Activated T-helper 1 cell treated with anti-CD3 and anti-CD28 coated beads, Interleukin-12 subunit alpha, Interleukin-12 subunit beta, Interleukin-2, Interleukin-4 antibody, amounts not matched to agents 30 ng/mL and 10 ng/mL and 1 ng/mL, durations not matched to agents 14 hours and 24 hours and 36 hours (primary cell): Measurements from ENCODE around the gene CYB561D2. TPM values are rescaled to one million over a fixed set of nuclear protein-coding genes. Genes with fewer than 3 reads are reported as not detected.

Experiments used
- DNase-seq: peaks from one replicate; pipeline ENCODE4 v3.0.0; 2021; ENCODE audit warnings: low spot score
- H3K27ac Mint-ChIP-seq: one replicate; pipeline ENCODE4 v1.8.0; 2021; ENCODE audit warnings: mild to moderate bottlenecking, mixed read lengths
- H3K27me3 Mint-ChIP-seq: one replicate; pipeline ENCODE4 v1.8.0; 2022; ENCODE audit warnings: mild to moderate bottlenecking, moderate library complexity, mixed read lengths; ENCODE audit not compliant: insufficient read depth
- H3K36me3 Mint-ChIP-seq: one replicate; pipeline ENCODE4 v1.8.0; 2021; ENCODE audit warnings: low read depth, mixed read lengths
- H3K4me1 Mint-ChIP-seq: one replicate; pipeline ENCODE4 v1.8.0; 2021; ENCODE audit warnings: low read depth, mixed read lengths
- H3K4me3 Mint-ChIP-seq: one replicate; pipeline ENCODE4 v1.8.0; 2021; ENCODE audit warnings: mild to moderate bottlenecking, moderate library complexity, mixed read lengths
- H3K9me3 Mint-ChIP-seq: one replicate; pipeline ENCODE4 v1.8.0; 2021; ENCODE audit warnings: mixed read lengths
- intact Hi-C: fragments of 100-400 bp; cut with micrococcal nuclease; formaldehyde crosslinking; loops from one replicate; pipeline ENCODE4 v1.15.1; 2024
- total RNA-seq: library from RNA; stranded (reverse); gene quantifications from 2 replicates; pipeline ENCODE4 v1.2.3, GENCODE V29; 2022

The CYB561D2 gene
- total RNA-seq, 1 donor from 2014 or later: 35.9 TPM

DNA sequence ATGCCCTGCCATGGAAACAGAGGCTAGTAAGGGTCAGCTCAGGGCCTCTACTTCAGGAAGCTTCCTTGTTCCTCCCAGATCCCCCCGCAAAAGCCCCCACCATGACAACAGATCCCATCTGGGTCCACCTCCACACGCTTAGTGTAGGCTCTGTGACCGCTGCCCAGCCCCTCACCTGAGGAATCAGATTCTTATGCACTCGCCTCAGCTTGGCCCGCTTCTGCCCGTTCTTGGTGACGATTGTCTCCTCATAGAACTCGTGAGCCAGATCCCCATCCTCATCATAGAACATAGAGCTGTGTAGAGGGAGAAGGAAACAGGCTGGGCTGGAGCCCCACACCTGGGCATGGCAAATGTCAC, 24.5 kb upstream of the CYB561D2 start:
- Mint-ChIP-seq H3K27me3 (no peaks in the 10 kb centered on the region), H3K4me1 (peaks cover 25% of the 10 kb centered on the region), H3K27ac (no peak overlapping the region), H3K9me3 (no peaks in the 10 kb centered on the region), H3K36me3 (peaks cover 22% of the 10 kb centered on the region), H3K4me3 (peak overlapping the region; percentile 93)
- no peak for DNase-seq
- intact Hi-C loops: no loop called here

DNA sequence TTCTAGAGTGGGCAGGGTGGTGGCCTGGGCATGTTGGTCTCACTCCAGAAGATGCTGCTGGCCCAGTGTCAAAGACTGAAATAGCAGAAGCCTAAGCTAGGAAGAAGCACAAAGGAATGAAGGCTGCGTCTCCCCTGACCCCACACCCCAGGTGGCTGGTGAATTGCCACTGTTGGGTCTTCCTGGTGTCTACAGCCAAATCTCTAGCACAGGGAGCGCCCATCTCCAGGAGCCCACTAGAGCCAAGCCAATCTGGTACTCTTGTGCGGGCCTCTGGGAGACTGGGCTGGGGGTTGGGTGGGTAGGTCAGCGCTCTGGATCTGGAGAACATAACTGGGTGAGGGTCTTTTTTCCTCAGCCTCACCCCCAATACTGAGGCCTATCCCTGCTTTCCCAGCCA, 23.5 kb upstream of the CYB561D2 start:
- Mint-ChIP-seq H3K4me1 (peaks cover 25% of the 10 kb centered on the region), H3K27ac (peak overlapping the region; percentile 72), H3K36me3 (peaks cover 27% of the 10 kb centered on the region), H3K9me3 (no peaks in the 10 kb centered on the region), H3K4me3 (peak overlapping the region; percentile 93), H3K27me3 (no peaks in the 10 kb centered on the region)
- DNase-seq: no peak
- intact Hi-C loops: no loop called here

DNA sequence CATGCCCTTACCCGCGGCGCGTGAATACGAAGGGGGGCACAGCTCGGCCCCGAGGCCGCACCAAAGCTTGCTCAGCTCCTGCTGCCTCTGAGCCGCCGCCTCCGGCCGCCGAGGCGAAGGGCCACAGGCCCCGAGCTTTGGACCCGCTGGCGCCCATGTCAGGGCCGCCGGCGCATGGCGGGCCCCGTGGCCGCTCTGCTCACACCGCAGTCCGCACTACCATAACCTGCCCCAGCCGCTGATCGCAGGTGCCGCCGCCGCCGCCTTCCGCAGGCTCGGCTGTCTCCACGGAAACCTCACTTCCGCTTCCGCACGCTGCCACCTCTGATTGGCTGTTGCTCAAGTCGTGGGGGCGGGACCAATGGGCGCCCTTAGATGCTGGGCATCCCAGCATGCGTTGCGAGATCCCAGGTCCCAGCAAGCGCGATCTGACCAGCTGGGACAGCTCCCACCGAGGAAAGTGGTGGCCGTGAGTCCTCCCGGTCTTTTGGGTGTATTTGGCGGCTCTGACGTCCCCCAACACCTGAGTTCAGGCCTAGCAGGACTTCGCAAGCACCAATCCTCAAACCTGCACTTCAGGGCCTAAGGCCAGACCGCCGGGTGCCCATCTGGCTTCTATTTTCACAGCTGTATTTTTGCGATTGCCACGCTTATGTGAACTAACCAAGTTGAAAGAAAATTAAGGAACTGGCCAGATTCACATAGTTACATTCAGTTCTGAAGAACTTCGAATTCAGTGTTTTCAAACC, 22.5 kb upstream of the CYB561D2 start, which contains the start of gene TUSC2:
TSS of gene TUSC2 (minus strand) at position 281 of the 749 bp plus-strand sequence. CDS start at position 157, 124 bp downstream.
- Mint-ChIP-seq H3K36me3 (peaks cover 29% of the 10 kb centered on the region), H3K27me3 (no peaks in the 10 kb centered on the region), H3K9me3 (no peaks in the 10 kb centered on the region), H3K4me1 (peaks cover 25% of the 10 kb centered on the region), H3K27ac (peak within 1 kb of the TSS; percentile 88), H3K4me3 (peak within 1 kb of the TSS; percentile 93)
- peak; percentile 92 for DNase-seq
- intact Hi-C loops: loop anchor here (1.0 kb wide), 4 partner anchors 8 to 36 kb away; partner anchors contain the start of genes HYAL3, IFRD2 and NAA80

DNA sequence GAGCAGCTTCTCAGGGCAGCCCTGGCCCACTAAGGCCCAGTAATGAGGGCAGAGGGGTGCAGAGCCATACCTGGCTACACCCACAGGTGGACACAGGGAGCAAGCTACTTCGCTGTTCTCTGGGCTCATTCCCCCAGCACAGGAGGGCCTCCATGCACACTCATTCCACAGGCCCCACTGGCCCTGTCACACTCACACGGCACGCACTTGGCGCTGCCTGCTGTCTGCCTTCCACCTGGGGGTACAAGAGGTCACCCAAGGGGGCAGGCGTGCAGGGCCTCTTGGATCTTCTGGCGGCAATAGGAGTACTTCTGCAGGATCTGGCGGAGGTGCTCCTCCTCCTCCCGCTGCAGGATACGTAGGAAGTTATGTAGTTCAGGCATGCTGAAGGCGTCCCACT, 20.3 kb upstream of the CYB561D2 start:
- DNase-seq: no peak
- intact Hi-C loops: no loop called here
- Mint-ChIP-seq H3K4me1 (peaks cover 34% of the 10 kb centered on the region), H3K27ac (no peak overlapping the region), H3K9me3 (no peaks in the 10 kb centered on the region), H3K36me3 (peaks cover 34% of the 10 kb centered on the region), H3K4me3 (no peak overlapping the region), H3K27me3 (no peaks in the 10 kb centered on the region)

DNA sequence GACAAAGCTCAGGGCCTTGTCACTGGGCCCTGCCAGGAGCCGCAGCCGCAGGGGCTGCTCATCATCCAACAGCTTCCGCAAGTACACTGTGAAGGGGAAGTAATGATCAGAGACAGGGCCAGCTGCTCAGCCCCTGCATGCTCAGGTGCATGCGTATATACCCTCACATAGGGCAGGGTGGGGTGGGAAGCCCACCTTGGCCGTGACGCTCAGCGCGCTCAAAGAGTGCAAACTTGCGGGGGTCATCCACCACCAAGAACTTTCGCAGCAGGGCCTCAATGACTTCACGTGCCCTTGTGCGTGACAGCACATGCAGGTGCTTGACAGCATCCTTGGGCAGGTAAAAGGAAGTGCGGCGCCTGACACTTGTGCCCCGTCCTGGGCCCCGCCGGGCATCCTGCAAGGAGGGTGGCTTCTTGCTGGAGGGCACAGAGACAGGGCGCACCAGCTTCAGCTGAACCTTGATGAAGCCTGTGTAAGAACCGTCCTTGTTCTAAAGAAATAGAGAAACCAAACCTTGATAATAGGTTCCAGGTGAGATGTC, 19.2 kb upstream of the CYB561D2 start:
- H3K4me1 Mint-ChIP-seq: peaks cover 37% of the 10 kb centered on the region
- no peaks in the 10 kb centered on the region for H3K9me3 Mint-ChIP-seq
- no peak for DNase-seq
- H3K27me3 Mint-ChIP-seq: no peaks in the 10 kb centered on the region
- H3K4me3 Mint-ChIP-seq: no peak overlapping the region
- peaks cover 37% of the 10 kb centered on the region for H3K36me3 Mint-ChIP-seq
- intact Hi-C loops: no loop called here
- no peak overlapping the region for H3K27ac Mint-ChIP-seq

DNA sequence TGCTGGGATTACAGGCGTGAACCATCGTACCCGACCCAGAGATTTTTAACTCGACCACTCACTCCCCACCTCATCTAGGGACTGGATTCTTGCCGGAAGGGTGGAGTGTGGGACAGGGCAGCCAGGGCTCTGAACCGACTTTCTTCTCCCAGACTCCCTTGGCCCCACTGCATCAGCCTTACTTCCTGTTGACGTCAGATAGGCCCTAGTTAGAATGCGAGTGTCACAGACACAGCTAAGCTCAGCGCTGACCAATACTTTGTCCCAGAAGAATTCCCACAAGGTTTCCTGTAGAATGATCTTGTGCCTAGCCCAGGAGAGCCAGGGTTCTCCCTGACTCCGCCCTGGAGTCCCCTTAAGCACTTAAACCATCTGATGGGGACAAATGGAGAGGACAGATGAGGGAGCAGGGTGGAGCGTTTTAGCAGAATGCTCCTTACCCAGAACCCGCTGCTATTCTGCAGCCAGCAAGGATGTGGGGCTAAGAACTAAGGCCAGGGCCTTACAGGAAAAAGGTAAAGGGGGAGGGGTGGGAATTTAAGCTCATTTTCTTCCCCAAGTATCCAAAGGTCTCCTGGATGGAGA, 16.8 kb upstream of the CYB561D2 start:
- intact Hi-C loops: no loop called here
- Mint-ChIP-seq H3K27me3 (no peaks in the 10 kb centered on the region), H3K4me3 (peak overlapping the region; percentile 77), H3K36me3 (peaks cover 41% of the 10 kb centered on the region), H3K27ac (peak overlapping the region; percentile 79), H3K9me3 (no peaks in the 10 kb centered on the region), H3K4me1 (peaks cover 38% of the 10 kb centered on the region)
- DNase-seq: no peak

DNA sequence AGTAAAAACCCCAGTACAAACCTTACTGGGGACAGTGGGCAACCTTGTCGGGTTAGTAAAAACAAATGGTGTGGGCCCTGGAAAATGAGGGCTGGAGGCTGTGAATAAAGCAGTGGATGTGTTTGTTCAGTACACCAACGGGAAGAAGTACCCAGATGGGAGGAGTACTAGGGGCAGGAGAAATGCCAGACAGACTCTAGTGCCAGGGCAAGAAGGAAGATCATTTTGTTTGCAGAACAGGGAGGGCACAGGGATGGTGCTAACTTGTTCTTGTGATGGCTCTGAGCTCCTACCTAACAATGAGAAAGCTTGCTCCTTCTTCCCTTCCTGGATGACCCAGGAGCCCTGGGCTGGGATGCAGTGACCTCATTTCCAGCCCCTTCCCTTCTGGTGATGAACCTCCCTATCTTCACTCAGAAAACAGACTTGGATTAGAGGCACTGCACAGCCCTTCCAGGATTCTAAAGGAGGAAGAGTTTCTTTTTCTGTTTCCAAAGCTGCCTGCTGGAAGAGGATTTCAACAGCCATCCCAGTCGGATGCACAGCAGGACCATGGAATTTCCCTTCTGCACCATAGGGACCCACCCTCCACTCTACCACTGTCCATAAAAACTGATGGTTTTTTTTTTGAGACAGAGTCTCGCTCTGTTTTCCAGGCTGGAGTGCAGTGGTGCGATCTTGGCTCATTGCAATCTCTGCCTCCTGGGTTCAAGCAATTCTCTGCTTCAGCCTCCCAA, 16.2 kb upstream of the CYB561D2 start:
- Mint-ChIP-seq H3K4me3 (peak overlapping the region; percentile 77), H3K27ac (peak overlapping the region; percentile 79)
- intact Hi-C loops: loop anchor here (5.0 kb wide), 3 partner anchors 233 to 1053 kb away; partner anchors contain the start of genes C3orf18, CISH, HEMK1 and MANF

DNA sequence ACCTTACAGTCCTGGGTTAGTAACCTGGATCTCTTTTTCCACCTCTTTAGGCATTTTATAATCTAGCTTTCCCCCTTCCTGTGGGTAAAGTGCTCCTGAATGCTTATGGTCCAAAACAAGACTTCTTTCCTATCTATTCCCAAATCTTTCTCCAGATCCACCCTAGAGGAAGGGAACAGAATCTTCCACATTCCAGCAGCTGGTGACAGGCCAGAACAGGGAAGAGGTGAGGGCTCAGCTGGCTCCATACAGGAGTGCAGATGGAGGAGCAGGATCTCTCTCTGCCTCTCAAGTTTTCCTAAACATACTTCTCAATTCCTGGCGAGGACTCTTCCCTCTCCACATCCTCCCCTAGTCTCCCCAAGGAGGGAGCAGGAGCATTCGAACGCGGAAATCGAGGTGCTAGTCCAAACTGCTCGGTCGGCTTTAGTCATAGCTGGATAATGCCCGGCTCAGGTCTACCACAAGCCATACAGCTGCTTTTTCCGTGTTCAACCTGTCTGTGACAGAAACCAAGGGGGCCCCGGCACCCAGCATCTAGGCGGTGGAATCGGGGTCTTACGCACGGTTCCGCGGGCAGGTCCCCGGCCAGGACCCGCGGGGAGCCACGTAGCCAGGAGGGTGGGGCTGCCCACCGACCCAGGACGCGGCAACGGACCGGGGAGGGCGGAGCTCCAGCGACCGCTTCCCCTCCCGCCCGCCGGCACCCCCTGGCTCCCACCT, 14.0 kb upstream of the CYB561D2 start:
- Mint-ChIP-seq H3K4me3 (peak overlapping the region; percentile 96), H3K27ac (peak overlapping the region; percentile 97), H3K4me1 (peaks cover 51% of the 10 kb centered on the region), H3K27me3 (no peaks in the 10 kb centered on the region), H3K36me3 (peaks cover 33% of the 10 kb centered on the region), H3K9me3 (no peaks in the 10 kb centered on the region)
- intact Hi-C loops: loop anchor here (1.0 to 5.0 kb wide), 12 partner anchors 8 to 1051 kb away; partner anchors contain the start of genes C3orf18, CISH, GNAI2 and HEMK1
- DNase-seq: no peak

More for the DNA sequence above, 16.2 kb upstream of the CYB561D2 start:
- Mint-ChIP-seq H3K9me3 (no peaks in the 10 kb centered on the region), H3K36me3 (peaks cover 44% of the 10 kb centered on the region), H3K4me1 (peaks cover 45% of the 10 kb centered on the region), H3K27me3 (no peaks in the 10 kb centered on the region)
- no peak for DNase-seq

DNA sequence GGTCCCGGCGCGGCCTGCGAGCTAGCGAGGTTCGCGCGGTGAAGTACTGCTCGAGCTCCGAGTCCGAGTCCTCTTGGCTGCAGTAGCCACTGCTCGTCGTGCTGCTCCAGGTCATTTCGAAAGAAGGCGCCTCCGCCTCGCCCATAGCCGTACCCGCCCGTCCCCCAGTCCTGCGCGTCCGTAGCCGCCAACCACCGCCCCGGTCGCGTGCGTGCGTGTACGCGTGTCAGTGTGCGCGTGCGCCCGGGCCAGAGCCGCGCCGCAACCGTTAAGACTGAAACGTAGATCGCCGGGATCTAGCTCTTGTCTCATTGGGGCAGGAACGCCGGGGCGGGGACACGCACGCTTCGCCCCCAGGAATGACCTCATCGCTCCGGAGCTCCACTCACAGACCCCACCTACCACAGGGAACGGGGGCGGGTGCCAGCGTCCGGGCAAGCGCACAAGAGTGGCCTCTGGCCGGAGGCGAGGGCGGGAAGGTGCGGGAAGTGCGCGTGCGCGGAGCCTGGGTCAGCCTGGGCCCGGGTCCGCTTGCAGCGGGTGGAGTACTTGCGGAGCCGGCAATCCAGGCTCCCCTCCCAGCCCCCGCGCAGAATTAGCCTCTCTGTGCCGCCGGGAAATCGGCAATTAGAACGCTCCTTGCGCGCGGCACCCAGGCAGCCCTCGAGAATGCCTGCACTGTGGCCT, 13.3 kb upstream of the CYB561D2 start:
- Mint-ChIP-seq H3K27me3 (no peaks in the 10 kb centered on the region), H3K36me3 (peaks cover 28% of the 10 kb centered on the region), H3K4me3 (peak overlapping the region; percentile 96), H3K27ac (peak overlapping the region; percentile 97), H3K4me1 (peaks cover 51% of the 10 kb centered on the region), H3K9me3 (no peaks in the 10 kb centered on the region)
- peak; percentile 96 for DNase-seq
- intact Hi-C loops: loop anchor here (1.0 to 5.0 kb wide), 12 partner anchors 9 to 1050 kb away; partner anchors contain the start of genes C3orf18, CISH, GNAI2 and HEMK1

DNA sequence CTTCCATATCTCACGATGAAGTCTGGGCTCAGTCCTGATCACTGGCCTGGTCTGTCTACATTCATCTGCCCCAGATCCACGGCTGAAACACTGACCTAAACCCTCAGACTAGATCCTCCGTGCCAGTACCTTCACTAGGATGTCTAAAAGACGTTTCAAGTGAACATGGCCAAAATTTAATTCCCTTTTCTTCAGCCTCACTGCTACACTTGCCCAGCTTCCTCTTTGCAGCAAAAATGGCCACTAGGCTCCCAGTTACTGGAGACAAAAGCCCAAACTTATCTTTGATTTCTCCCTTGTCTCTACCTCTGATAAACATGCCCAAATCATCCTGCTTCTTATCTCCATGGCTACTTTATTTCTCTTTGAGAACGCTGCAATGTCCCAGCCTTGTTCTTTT, 11.7 kb upstream of the CYB561D2 start:
- DNase-seq: no peak
- Mint-ChIP-seq H3K36me3 (peaks cover 23% of the 10 kb centered on the region), H3K27me3 (no peaks in the 10 kb centered on the region), H3K27ac (peak overlapping the region; percentile 97), H3K4me1 (peaks cover 49% of the 10 kb centered on the region), H3K4me3 (peak overlapping the region; percentile 96), H3K9me3 (no peaks in the 10 kb centered on the region)
- intact Hi-C loops: loop anchor here (5.0 kb wide), 3 partner anchors 228 to 1048 kb away; partner anchors contain the start of genes C3orf18, CISH, HEMK1 and MANF

DNA sequence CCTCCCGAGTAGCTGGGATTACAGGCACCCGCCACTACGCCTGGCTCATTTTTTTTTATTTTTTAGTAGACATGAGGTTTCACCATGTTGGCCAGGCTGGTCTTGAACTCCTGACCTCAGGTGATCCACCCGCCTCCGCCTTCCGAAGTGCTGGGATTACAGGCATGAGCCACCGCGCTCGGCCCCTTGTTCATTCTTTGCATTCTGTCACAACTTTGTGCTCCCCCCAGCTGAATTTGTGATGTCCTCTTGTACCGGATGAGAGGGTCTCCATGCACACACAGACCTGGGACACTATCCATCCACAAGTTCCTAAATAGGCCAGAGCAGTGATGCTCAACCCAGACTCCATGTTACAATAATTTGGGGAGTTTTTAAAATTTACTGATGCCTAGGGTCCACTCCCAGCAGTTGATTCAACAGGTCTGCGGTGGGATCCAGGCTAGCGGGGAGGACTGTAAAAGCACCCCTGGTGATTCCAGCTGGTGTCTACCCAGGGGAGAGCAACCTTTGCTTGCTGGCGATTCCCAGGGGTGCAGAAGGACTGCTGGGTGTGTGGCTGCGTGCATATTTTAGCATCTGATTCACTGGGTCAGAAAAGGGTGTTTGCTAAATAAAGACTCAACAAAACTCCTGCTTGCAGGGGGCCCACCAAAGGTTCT, 11.0 kb upstream of the CYB561D2 start:
- intact Hi-C loops: loop anchor here (1.0 to 5.0 kb wide), 4 partner anchors 11 to 1048 kb away; partner anchors contain the start of genes C3orf18, CISH, CYB561D2 and HEMK1
- H3K9me3 Mint-ChIP-seq: no peaks in the 10 kb centered on the region

More for the DNA sequence above, 11.0 kb upstream of the CYB561D2 start:
- DNase-seq: no peak
- Mint-ChIP-seq H3K36me3 (peaks cover 18% of the 10 kb centered on the region), H3K27me3 (no peaks in the 10 kb centered on the region), H3K4me3 (peak overlapping the region; percentile 96), H3K27ac (peak overlapping the region; percentile 97), H3K4me1 (peaks cover 45% of the 10 kb centered on the region)
